Stimulated activated CD4-positive, alpha-beta T cell treated with anti-CD3 and anti-CD28 coated beads, Interleukin-4, amount 100 ng/mL, for 4 hours (primary cell): Measurements from ENCODE around the gene RABEP2.
A peak's percentile ranks its signal among the peaks of the same experiment; 100 is the strongest.
"Not testable (repeated sequence)": the region's sequence is repeated elsewhere in the genome, so short reads cannot be mapped to it uniquely, and the experiment has no call there.

Source experiments
- DNase-seq, 2 experiments: peaks; one replicate each; pipeline ENCODE4 v3.0.0-alpha.2; 2020

The RABEP2 gene

DNA sequence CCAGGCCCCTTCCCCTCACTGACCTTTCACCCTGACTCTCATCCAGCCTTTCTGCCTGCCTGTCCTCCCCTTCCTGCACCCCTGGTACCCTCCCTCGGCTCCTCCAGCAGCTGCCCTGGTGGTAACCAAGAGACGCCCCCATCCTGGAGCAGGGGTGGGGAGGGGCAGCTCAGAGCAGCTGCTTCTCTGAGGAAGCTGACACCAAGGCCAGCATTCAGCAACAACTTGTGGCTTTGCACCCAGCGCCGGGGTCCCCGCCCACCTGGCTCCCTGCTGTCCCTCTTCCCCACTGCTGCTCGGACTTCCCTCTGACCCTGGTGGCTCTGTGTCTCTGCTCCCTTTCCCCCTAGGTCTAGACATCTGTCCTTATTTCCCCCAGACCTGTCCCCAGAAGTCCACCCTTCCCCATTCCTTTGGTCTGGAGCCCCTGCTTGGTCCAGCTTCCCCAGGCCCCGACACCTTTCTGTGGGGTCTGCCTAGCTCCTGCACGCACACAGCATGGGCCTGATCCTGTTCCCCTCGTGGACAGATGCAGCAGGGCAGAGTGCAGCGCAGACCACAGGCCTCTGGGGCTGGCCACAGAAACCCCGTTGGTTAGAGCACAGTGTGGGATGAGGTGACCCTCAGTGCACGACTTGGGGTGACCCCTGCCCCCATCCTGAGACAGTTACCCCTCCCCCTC lies 47.9 kb downstream of the RABEP2 start:
- no peak for DNase-seq

DNA sequence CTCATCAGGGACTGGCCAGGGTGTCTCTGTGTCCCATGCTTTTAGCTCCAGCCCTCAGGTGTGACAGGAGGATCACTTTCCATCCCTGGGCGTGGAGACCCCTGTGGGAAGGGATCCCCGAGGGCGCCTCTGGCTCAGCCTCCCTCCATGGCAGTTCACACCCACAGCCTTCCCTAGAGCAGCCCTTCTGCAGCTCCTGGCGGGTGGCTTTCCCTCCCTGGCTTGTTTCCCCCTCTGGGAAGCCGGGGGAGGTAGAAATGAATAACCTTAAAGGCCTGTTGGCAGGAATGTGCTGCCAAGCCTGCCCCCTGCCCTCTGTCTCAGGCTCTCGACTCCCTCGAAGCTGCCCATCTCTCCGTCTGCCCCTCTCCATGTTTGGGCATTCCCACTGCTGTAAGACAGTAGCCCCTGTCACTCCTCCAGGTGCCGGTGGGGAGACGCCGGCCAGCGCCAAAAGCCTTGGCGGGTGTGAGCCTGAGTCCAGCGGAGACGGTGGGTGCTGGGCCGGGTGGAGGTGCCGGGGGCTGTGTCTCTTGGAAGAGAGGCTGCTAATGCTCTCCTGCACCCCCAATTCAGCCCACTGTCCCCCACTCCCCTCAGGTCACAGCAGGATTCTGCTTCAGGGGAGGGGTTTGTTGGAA lies 48.9 kb downstream of the RABEP2 start:
- no peak for DNase-seq

DNA sequence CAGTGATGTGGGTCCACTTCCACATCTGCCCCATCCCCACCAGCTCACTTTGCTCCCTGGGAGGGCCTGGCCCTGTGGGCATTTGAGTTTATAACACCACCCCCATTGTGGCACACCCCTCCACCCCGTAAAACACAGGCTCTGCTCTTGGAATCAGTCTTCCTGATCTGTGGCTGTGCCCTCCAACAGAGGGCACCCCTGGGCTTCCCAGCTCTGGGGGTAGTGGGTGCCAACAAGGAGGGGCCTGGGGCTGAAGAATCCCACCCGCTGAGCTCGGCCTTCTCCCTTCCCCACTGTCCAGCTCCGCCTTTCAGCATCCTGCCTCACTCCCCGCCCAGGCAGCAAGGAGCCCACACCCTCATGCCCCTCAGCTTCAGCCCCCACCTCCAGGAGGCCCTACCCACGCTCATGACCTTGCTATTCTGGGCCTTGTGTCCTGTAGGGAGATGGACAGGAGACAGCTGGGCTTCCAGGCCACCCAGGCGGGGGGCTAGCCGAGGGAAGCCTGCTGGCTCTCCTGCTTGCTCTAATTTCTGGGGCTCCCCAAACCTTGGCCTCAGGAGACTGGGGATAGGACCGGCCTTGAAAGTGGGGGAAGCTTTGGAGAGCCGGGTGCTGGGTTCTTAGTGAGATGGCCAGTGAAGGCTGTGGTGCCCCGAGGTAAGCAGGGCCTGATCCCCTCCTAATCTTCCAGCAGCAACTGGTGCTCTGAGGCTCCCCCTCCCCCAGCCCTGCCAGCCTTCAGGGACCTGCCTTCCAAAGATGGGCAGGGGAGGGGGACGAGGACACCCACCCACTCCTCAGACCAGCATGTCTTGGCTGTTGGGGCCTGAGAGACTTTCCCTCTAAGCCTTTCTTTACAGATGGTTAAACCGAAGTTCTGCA lies 49.7 kb downstream of the RABEP2 start:
- no peak for DNase-seq

DNA sequence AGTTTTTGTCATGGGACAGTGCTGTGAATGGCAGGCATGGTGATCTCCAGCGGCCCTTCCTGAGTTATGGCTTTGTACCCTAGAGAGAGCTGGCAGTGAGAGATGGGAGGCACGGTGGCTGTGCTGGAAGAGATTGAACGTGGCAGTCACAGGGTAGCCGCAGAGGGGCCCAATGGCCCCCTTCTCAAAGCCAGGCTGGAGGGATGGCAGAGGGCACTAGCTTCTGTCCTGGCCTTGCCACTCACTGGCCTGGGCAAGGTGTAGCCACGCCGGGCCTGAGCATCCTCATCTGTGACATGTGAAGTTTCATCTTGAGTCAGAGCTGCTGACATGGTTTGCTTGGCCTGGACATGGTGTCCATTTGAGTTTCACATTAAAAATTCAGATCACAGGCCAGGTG lies 50.6 kb downstream of the RABEP2 start:
- no peak for DNase-seq

DNA sequence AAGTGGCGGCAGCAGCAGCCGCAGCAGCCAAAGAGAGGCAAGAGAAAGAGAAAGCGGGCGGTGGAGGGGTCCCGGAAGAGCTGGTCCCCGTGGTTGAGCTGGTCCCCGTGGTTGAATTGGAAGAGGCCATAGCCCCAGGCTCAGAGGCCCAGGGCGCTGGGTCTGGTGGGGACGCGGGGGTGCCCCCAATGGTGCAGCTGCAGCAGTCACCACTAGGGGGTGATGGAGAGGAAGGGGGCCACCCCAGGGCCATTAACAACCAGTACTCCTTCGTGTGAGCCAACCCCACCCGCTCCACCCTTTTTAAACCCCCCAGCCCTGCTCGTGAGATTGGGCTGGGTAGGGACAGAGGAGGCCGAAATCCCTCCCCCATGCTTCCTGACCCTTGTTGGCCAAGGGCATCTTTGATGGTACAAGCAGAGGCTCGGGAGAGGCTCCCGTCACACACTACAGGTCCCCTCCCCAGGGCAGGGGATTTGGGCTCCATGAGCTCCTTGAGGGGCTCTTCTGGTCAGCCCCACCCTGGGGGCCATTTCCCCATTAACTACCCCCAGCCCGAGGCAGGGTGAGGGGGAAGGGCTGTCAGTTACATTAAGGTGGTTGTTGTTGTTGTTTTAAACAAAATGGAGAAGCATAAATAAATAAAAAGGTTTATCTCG lies 51.4 kb downstream of the RABEP2 start:
- peak; percentile 37 to 51 for DNase-seq

DNA sequence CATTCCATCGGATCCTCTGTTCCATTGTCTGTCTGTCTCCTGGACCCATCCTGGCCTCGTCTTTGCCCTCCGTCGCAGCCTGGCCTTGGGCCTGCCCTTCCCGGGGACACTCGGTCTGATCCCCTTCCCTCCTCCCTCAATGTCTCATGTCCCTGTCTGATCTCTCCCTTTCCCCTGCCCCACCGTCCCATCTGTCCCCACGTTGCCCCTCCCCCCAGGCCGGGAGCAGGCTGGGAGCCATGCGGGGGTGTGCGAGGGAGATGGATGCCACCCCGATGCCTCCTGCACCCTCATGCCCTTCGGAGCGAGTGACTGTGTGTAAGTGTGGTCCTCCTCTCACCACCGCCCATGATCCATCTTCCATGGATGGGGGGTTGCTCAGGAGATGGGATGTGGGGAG lies 52.1 kb downstream of the RABEP2 start:
- DNase-seq = no peak

DNA sequence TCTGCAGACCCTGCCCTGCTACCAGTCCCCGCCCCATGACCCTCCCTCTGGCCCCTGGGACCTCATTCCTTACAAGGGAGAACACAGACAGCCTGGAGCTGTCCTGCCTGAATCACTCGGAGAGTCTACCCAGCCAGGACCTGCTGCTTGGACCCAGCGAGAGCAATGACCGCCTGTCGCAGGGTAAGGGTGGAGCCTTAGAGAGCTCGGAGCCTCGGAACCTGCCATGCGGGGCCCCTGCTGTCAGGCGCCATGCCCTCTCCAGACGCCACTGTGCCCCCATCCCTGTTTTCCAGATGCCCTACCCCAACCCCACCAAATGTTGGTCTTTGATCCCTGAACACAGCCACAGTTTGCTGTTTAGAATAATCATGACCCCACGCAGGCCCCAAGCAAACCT lies 55.8 kb downstream of the RABEP2 start:
- no peak for DNase-seq

DNA sequence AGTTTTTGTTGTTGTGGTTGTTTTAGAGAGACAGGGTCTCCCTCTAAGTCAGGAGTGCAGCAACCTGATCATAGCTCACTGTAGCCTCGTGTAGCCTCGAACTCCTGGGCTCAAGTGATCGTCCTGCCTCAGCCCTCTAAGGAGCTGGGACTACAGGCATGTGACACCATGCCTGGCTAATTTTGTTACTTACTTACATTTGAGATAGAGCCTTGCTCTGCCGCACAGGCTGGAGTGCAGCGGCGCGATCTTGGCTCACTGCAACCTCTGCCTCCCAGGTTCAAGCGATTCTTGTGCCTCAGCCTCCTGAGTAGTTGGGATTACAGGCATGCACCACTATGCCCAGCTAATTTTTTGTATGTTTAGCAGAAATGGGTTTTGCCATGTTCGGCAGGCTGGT lies 57.4 kb downstream of the RABEP2 start:
- DNase-seq = not testable (repeated sequence)

DNA sequence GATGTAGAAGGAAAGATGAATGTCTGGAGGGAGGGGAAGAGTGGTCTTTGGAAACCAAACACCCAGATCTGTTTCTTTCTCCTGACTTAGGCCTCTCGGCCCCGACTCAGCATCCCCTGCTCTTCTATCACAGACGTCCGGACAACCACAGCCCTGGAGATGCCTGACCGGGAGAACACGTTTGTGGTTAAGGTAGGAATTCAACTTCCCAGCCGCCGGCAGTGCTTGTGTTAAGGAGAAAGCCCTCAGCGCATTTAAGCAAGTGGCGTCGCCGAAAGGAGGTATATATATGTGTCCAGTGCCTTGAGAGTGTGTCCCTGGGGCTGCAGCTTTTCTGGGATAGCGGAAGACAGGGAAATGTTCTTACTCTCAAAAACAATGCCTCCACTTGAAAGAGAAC lies 57.8 kb downstream of the RABEP2 start:
- DNase-seq = no peak

DNA sequence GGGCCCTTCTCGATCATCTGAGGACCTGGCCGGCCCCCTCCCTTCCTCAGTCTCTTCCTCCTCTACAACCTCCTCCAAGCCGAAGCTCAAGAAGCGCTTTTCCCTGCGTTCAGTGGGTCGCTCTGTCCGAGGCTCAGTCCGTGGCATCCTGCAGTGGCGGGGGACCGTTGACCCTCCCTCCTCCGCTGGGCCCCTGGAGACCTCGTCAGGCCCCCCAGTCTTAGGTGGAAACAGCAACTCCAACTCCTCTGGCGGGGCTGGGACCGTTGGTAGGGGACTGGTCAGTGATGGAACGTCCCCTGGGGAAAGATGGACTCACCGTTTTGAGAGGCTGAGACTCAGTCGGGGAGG lies 58.6 kb downstream of the RABEP2 start:
- no peak for DNase-seq

DNA sequence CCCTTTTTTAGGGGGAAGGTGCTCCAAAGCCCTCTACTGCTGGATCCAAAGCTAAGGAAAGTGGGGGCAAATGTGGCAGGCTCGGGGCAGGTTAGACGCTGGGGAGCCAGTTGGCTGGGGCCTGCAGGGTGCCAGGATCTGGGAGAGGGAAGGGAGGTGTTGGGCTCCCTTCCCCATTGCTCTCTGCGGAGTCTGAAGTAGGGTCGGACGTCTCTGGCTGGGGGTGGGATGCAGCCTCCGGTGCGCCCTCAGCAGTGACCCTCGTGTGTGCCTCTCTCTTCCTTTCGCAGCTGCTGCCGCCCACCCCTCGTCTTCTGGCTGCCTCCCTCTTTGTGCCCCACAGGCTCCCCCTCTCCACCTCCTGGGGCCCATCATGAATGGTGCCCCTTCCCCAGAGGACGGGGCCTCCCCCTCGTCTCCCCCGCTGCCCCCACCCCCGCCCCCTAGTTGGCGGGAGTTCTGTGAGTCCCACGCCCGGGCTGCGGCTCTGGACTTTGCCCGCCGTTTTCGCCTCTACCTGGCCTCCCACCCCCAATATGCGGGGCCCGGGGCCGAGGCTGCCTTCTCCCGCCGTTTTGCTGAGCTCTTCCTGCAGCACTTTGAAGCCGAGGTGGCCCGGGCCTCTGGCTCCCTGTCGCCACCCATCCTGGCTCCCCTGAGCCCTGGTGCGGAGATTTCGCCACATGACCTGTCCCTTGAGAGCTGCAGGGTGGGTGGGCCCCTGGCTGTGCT lies 59.1 kb downstream of the RABEP2 start:
- no peak for DNase-seq

DNA sequence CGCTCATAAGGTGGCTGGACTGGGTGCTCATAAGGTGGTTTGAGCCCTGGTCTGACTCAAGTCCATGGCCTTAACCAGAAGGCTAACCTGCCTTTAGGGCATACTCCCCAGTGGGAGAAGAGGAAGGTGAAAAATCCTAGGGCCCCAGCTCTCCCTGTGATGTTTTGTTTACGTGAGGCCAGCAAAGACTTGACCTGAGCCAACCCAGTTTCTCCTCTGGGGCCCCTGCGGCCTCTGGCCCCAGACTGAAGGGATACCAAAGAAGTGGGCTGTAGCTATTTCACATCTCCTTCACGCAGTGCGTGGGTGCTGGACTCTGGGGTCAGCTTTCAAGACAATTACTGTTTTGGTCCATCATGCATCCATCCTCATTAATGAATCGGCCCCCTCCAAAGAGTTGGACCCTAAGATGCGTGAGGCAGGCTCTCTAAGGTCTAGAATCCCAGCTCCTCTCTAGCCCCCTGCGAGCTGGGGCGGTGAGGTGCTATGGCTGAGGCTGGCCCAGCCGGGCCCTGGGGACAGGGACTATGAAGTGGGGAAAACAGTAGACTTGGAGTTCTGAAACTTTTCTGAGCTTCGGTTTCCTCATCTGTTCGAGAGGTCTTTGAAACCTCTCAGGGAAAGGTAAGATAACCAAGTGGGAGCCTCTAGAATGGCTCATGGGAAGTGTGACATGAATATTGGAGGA lies 59.9 kb downstream of the RABEP2 start:
- no peak for DNase-seq

DNA sequence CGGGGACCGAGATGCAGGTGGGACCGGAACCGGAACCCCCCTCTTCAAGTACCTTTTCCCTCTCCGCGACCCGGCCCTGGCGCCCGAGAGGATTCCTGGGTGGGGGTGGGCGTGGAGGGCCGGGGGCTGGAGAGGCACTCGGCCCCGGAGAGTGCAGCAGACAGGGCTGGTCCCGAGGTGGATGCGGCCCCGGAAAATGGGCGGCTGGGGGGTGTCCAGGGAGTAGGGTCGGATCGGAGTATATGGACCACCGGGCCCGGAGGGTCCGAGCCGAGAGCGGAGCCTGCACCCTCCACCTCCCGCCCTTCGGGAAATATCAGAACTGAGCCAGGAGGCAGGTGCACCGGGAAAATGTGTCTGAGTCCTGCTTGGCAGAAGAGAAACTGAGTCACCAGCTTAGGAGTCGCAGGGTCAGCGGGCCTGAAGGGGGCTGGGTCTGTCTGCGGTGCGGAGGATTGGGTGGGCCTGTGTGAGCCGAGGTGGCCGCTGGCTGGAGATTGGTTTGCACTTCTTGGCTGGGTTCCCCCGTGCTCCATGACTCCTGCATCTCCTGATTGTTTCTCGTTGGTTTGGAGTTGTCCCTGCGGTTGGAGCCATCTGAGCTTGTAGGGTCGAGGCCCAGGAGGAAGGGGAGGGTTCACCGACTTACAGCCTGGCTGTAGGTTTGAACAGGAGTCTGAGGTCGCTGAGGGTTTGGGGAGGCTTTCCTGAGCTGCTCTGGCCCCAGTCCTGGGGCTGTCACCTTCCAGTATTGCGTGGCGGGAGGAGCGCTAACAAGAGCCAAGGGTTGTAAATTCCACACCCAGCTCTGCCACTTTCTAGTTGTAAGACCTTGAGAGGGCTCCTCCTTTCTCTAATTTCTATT lies 60.9 kb downstream of the RABEP2 start:
- DNase-seq = no peak

DNA sequence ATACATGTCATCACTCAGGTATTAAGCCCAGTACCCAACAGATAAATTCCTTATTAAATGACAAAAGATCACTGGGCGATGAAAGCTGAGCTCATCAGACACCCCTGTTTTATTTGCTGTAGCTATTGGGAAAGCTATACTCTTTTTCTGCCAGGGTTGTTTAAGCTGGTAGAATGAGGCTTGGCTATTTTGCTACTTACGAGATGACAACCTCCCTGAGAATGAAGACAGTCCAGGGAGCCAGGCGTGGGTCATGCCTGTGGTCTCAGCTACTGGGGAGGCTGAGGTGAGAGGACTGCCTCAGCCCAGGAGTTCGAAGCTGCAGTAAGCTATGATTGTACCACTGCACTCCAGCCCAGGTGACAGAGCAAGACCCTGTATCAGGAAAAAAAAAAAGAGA lies 65.7 kb downstream of the RABEP2 start:
- DNase-seq = no peak

DNA sequence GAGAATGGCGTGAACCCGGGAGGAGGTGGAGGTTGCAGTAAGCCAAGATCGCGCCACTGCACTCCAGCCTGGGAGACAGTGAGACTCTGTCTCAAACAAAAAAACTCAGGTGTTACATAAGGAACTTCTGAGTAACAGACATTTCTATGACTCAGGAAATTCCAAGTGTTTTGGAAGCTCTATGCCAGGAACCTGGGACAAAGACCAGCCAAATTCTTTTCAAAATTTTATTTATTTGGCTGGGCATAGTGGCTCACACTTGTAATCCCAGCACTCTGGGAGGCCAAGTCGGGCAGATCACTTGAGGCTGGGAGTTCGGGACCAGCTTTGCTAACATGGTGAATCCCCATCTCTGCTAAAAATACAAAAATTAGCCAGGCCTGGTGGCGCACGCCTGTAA lies 66.6 kb downstream of the RABEP2 start:
- DNase-seq = no peak
